Naive thymus-derived CD8-positive, alpha-beta T cell (primary cell): ENCODE measurements around the gene ZNF646. TPM values are rescaled to one million over a fixed set of nuclear protein-coding genes. Genes with fewer than 3 reads are reported as not detected.

Experiments used
- ATAC-seq, 2 donors: fragments of 150-1000 bp; cut with Tn5 transposase in 1 of 2; sonication (Bioruptor Pico), chemical (Tn5 transposase) in 1 of 2; 1 replicate in 1 of 2; 2 replicates in 1 of 2; pipeline ENCODE4 v1.10.0; 2021; ENCODE audit warnings: mild to moderate bottlenecking in 2 of 2, moderate library complexity in 2 of 2
- POLR2A ChIA-PET: fragments of 350-600 bp; sonication (Branson Sonifier 250); formaldehyde crosslinking; loops from one replicate; lab custom pipeline; 2021; ENCODE audit warnings: antibody characterized with exemption; lab: Charles Lee
- DNase-seq, 10 donors: peaks; one replicate each; pipeline versions ENCODE4 v3.0.0 to v3.0.0-alpha.2; 2020 to 2022
- H3K27ac Mint-ChIP-seq, 10 donors: one replicate each; pipeline ENCODE4 v1.8.0; 2020 to 2022; ENCODE audit warnings: mild to moderate bottlenecking in 10 of 10, mixed read lengths in 10 of 10, moderate library complexity in 4 of 10, inconsistent platforms in 1 of 10
- H3K27me3 Mint-ChIP-seq, 5 donors: one replicate each; pipeline ENCODE4 v1.8.0; 2021 to 2022; ENCODE audit warnings: mixed read lengths in 5 of 5
- H3K36me3 Mint-ChIP-seq, 3 donors: one replicate each; pipeline ENCODE4 v1.8.0; 2020 to 2022; ENCODE audit warnings: mixed read lengths in 3 of 3, mild to moderate bottlenecking in 2 of 3, inconsistent platforms in 1 of 3
- H3K4me1 Mint-ChIP-seq, 4 donors: one replicate each; pipeline ENCODE4 v1.8.0; 2021 to 2022; ENCODE audit warnings: mixed read lengths in 4 of 4
- H3K4me3 Mint-ChIP-seq, 10 donors: one replicate each; pipeline ENCODE4 v1.8.0; 2020 to 2022; ENCODE audit warnings: mild to moderate bottlenecking in 10 of 10, mixed read lengths in 10 of 10, moderate library complexity in 6 of 10, inconsistent platforms in 1 of 10
- H3K9me3 Mint-ChIP-seq, 9 donors: one replicate each; pipeline ENCODE4 v1.8.0; 2020 to 2022; ENCODE audit warnings: mixed read lengths in 9 of 9, mild to moderate bottlenecking in 3 of 9, inconsistent platforms in 1 of 9, moderate library complexity in 1 of 9
- polyA plus RNA-seq, 3 donors: library from polyadenylated mRNA; unstranded; fragments of 300-500 nt; fragmentation: Illumina TruSeq; gene quantifications; one replicate each; pipeline ENCODE4 v1.2.3, GENCODE V29; 2021
- total RNA-seq, 8 experiments: library from RNA in 2 of 8; stranded (reverse) in 2 of 8; gene quantifications; one replicate each; pipeline ENCODE4 v1.2.3 and lab custom pipeline; 2021 to 2026

The ZNF646 gene
- total and polyA plus RNA-seq, 5 experiments from 2014 or later, result 2.8 to 35.7 (median 9.1) TPM

DNA sequence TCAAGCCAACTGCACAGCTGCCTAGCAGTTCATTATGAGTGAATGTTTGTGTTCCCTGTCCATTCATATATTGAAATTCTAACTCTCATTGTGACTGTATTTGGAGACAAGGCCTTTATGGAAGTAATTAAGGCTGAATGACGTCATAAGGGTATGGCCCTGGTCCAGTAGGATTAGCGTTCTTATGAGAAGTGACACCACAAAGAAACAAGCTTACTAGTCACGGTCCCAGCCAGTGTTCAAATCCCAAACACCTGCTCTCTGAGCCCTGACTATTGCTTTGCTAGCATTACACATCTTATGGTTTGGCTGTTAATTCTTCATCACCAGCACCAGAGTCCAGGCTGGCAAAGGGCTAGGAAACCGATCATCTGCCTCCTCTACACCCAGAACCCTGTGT lies 2.4 kb upstream of the ZNF646 start:
- Mint-ChIP-seq H3K36me3 (peaks cover 0 to 5% (median 2%) of the 10 kb centered on the region in 3 donors), H3K27ac (peak overlapping the region in 9 of 10 donors; percentile 2 to 96 (median 88)), H3K9me3 (no peaks in the 10 kb centered on the region), H3K4me1 (peaks cover 24 to 44% (median 41%) of the 10 kb centered on the region in 4 donors), H3K27me3 (no peaks in the 10 kb centered on the region), H3K4me3 (peak overlapping the region; percentile 81 to 97 (median 94))
- no peak for DNase-seq
- ATAC-seq, result no peak
- POLR2A ChIA-PET, result interaction anchor here (0.9 to 3.2 kb wide), 3 partner anchors 8 to 70 kb away, joined by 3 to 28 read pairs (median 5); partner anchors contain the start of gene KAT8

DNA sequence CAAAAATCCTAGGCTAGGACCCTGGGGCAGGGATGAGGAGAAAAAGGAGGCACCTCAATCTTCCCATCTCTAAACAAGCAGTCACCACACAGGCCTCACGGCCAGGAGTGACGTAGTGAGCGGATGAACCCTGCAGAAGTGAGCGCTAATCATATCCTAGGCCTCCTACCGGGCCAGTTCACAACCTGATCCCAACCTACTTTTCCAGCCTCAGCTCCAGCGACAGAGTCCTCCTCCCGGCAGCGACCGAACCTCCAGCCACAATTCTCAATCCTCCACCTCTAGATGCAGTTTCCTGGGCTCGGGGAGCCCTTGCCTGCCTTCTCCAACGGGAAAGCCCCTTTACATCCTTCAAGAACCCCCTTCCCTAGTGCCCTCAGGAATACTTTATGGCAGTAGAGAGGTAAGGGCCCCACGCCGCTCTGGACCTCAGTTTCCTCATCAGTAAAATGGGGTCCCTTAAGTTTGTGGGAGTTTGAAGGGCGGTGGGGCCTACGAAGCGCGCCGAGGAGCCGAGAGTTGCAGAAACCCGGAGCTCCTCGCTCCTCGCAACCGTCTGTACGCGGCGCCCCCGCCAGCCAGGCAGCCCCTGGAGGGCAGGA lies 1.6 kb upstream of the ZNF646 start:
- H3K27me3 Mint-ChIP-seq, result no peaks in the 10 kb centered on the region
- H3K9me3 Mint-ChIP-seq, result no peaks in the 10 kb centered on the region
- POLR2A ChIA-PET, result interaction anchor here (0.6 to 3.2 kb wide), 16 partner anchors 8 to 387 kb away, joined by 3 to 45 read pairs (median 12); partner anchors contain the start of genes ARMC5, FUS, KAT8 and PRSS53
- H3K27ac Mint-ChIP-seq, result peak overlapping the region; percentile 70 to 97 (median 90)
- peak overlapping the region; percentile 81 to 97 (median 94) for H3K4me3 Mint-ChIP-seq
- peaks cover 24 to 45% (median 42%) of the 10 kb centered on the region in 4 donors for H3K4me1 Mint-ChIP-seq
- peak in 1 of 2 donors; percentile 0 for ATAC-seq
- H3K36me3 Mint-ChIP-seq, result peaks cover 0 to 11% (median 4%) of the 10 kb centered on the region in 3 donors
- DNase-seq, result peak in 3 of 10 donors; percentile 2 to 16 (median 11)

DNA sequence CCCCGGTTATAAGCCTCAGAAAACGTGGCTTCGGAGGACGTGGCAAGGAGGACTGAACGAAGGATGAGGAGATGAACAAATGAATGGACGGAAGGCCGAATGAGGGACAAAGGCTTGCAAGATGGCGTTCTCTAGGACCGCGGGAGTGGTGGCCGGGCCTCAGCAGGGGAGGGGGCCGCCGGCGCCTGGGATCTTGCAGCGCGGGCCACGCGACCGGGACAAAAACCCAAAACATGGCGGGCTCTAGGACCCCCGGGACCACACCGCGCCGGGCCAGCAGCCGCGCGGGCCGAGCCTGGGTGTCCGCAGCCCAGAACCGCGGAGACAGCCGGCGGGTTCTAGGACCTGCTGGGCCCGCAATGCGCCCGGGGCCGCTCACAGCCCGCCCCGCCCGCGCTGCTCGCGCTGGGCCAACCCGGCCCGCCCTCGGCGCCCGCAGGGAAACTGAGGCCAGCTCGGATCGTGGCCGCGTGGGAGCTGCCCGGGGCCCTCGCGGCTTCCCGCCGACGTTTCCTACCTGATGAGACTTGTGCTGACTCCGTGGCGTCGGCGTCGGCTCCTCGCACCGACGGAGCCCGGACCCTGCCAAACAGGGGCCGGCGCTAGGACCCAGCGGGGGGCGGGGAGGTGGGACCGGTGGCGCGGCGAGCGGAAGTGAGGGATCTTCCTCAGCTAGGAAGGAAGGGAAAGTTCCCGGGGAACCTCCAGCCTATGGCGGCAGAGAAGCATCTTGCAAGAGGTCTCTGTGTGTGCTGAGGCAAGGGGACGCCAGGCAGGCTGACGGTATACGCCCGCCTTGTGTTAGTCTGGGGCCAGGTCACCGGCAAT lies 866 bp upstream of the ZNF646 start:
- ATAC-seq, result peak; percentile 41 to 52
- no peaks in the 10 kb centered on the region for H3K9me3 Mint-ChIP-seq
- peak overlapping the region; percentile 90 to 99 (median 96) for H3K27ac Mint-ChIP-seq
- H3K4me3 Mint-ChIP-seq, result peak overlapping the region; percentile 81 to 97 (median 96)
- POLR2A ChIA-PET, result interaction anchor here (0.6 to 3.2 kb wide), 29 partner anchors 9 to 796 kb away, joined by 3 to 45 read pairs (median 4); partner anchors contain the start of genes ARMC5, FUS, HSD3B7 and KAT8
- peaks cover 0 to 19% (median 9%) of the 10 kb centered on the region in 3 donors for H3K36me3 Mint-ChIP-seq
- DNase-seq, result peak; percentile 73 to 90 (median 84)
- no peaks in the 10 kb centered on the region for H3K27me3 Mint-ChIP-seq
- H3K4me1 Mint-ChIP-seq, result peaks cover 22 to 52% (median 45%) of the 10 kb centered on the region in 4 donors

DNA sequence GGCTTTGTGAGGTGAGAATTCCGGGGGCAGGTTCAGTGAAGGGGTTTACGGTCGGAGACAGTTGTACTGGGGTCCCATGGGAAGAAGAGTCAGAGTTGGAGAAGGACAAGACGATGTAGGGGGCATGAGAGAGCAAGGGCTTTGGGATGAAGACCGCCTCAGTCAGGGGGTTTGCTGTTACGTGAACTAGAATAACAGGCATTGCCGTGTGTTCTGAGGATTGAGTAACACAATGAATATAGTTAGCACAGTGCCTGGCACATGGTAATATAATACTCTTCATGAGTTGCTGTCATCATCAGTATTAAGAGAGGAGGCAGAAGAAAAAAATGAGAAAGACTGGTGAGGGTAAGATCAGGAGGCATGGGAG lies 577 bp downstream of the ZNF646 start:
- Mint-ChIP-seq H3K9me3 (no peaks in the 10 kb centered on the region), H3K4me3 (peak overlapping the region; percentile 81 to 96 (median 92)), H3K27me3 (no peaks in the 10 kb centered on the region), H3K36me3 (peaks cover 0 to 33% (median 9%) of the 10 kb centered on the region in 3 donors), H3K27ac (peak overlapping the region; percentile 90 to 99 (median 96)), H3K4me1 (peaks cover 21 to 54% (median 46%) of the 10 kb centered on the region in 4 donors)
- ATAC-seq (no peak), DNase-seq (no peak)
- POLR2A ChIA-PET, result interaction anchor here (1.2 to 3.2 kb wide), 14 partner anchors 11 to 795 kb away, joined by 3 to 45 read pairs (median 15); partner anchors contain the start of genes ARMC5, FUS, KAT8 and ORAI3

DNA sequence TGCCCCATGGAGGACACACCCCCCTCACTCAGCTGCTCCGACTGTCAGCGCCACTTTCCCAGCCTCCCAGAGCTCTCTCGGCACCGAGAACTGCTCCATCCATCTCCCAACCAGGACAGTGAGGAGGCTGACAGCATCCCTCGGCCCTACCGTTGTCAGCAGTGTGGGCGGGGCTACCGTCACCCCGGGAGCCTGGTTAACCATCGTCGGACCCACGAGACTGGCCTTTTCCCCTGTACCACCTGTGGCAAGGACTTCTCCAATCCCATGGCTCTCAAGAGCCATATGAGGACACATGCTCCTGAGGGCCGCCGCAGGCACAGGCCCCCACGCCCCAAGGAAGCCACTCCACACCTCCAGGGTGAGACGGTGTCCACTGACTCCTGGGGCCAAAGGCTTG lies 2.1 kb downstream of the ZNF646 start:
- ATAC-seq (no peak), DNase-seq (peak in 1 of 10 donors; percentile 52)
- peaks cover 0 to 42% (median 9%) of the 10 kb centered on the region in 3 donors for H3K36me3 Mint-ChIP-seq
- H3K27me3 Mint-ChIP-seq, result no peaks in the 10 kb centered on the region
- peak overlapping the region in 6 of 10 donors; percentile 85 to 99 (median 96) for H3K27ac Mint-ChIP-seq
- peak overlapping the region in 6 of 10 donors; percentile 13 to 92 (median 54) for H3K4me3 Mint-ChIP-seq
- H3K4me1 Mint-ChIP-seq, result peaks cover 21 to 61% (median 53%) of the 10 kb centered on the region in 4 donors
- POLR2A ChIA-PET, result interaction anchor here (0.6 to 1.3 kb wide), 3 partner anchors 41 to 104 kb away, joined by 3 to 4 read pairs (median 4); partner anchors contain the start of genes FUS and KAT8
- no peaks in the 10 kb centered on the region for H3K9me3 Mint-ChIP-seq

DNA sequence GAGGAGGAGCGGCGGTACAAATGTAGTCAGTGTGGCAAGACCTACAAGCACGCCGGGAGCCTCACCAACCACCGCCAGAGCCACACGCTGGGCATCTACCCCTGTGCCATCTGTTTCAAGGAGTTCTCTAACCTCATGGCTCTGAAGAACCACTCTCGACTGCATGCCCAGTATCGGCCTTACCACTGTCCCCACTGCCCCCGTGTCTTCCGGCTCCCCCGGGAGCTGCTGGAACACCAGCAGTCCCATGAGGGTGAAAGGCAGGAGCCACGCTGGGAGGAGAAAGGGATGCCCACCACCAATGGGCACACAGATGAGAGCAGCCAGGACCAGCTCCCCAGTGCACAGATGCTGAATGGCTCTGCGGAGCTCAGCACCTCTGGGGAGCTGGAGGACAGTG lies 2.8 kb downstream of the ZNF646 start:
- POLR2A ChIA-PET, result no interaction called here
- Mint-ChIP-seq H3K27ac (peak overlapping the region in 1 of 10 donors; percentile 56), H3K36me3 (peaks cover 0 to 43% (median 9%) of the 10 kb centered on the region in 3 donors)

DNA sequence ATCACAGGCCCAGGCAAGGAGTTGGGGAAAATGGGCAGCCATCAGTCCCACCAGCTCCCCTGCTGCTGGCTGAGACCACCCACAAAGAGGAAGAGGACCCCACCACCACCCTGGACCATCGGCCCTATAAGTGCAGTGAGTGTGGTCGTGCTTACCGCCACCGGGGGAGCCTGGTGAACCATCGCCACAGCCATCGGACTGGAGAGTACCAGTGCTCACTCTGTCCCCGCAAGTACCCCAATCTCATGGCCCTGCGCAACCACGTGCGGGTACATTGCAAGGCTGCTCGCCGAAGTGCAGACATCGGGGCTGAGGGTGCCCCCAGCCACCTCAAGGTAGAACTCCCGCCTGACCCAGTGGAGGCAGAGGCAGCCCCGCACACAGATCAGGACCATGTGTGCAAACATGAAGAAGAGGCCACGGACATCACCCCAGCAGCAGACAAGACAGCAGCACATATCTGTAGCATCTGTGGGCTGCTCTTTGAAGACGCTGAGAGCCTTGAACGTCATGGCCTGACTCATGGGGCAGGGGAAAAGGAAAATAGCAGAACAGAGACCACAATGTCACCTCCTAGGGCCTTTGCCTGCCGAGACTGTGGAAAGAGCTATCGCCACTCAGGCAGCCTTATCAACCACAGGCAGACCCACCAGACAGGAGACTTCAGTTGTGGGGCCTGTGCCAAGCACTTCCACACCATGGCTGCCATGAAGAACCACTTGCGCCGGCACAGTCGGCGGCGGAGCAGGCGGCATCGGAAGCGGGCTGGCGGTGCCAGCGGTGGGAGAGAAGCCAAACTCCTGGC lies 3.6 kb downstream of the ZNF646 start:
- no peaks in the 10 kb centered on the region for H3K9me3 Mint-ChIP-seq
- no peaks in the 10 kb centered on the region for H3K27me3 Mint-ChIP-seq
- H3K27ac Mint-ChIP-seq, result peak overlapping the region in 3 of 10 donors; percentile 20 to 72 (median 53)
- DNase-seq, result peak in 1 of 10 donors; percentile 31
- peaks cover 13 to 60% (median 46%) of the 10 kb centered on the region in 4 donors for H3K4me1 Mint-ChIP-seq
- ATAC-seq, result no peak
- peaks cover 0 to 49% (median 9%) of the 10 kb centered on the region in 3 donors for H3K36me3 Mint-ChIP-seq
- POLR2A ChIA-PET, result no interaction called here
- peak overlapping the region in 2 of 10 donors; percentile 36 to 54 for H3K4me3 Mint-ChIP-seq

More for the DNA sequence above, 2.8 kb downstream of the ZNF646 start:
- Mint-ChIP-seq H3K4me3 (no peak overlapping the region), H3K4me1 (peaks cover 17 to 62% (median 49%) of the 10 kb centered on the region in 4 donors), H3K9me3 (no peaks in the 10 kb centered on the region), H3K27me3 (no peaks in the 10 kb centered on the region)
- DNase-seq, result peak in 1 of 10 donors; percentile 43
- ATAC-seq, result no peak

DNA sequence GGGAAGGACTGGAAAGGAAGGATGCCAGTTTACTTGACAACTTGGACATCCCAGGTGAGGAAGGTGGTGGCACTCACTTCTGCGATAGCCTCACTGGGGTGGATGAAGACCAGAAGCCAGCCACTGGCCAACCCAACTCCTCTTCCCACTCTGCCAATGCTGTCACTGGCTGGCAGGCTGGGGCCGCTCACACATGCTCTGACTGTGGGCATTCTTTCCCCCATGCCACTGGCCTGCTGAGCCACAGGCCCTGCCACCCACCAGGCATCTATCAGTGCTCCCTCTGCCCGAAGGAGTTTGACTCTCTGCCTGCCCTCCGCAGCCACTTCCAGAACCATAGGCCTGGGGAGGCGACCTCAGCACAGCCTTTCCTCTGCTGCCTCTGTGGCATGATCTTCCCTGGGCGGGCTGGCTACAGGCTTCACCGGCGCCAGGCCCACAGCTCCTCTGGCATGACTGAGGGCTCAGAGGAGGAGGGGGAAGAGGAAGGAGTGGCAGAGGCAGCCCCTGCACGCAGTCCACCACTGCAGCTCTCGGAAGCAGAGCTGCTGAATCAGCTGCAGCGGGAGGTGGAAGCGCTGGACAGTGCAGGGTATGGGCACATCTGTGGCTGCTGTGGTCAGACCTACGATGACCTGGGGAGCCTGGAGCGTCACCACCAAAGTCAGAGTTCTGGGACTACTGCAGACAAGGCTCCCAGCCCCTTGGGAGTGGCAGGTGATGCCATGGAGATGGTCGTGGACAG lies 4.5 kb downstream of the ZNF646 start:
- Mint-ChIP-seq H3K27me3 (no peaks in the 10 kb centered on the region), H3K27ac (peak overlapping the region in 1 of 10 donors; percentile 72), H3K9me3 (no peaks in the 10 kb centered on the region), H3K4me1 (peaks cover 11 to 58% (median 46%) of the 10 kb centered on the region in 4 donors), H3K4me3 (no peak overlapping the region), H3K36me3 (peaks cover 0 to 55% (median 9%) of the 10 kb centered on the region in 3 donors)
- POLR2A ChIA-PET, result no interaction called here
- ATAC-seq, result no peak
- DNase-seq, result peak in 1 of 10 donors; percentile 22

DNA sequence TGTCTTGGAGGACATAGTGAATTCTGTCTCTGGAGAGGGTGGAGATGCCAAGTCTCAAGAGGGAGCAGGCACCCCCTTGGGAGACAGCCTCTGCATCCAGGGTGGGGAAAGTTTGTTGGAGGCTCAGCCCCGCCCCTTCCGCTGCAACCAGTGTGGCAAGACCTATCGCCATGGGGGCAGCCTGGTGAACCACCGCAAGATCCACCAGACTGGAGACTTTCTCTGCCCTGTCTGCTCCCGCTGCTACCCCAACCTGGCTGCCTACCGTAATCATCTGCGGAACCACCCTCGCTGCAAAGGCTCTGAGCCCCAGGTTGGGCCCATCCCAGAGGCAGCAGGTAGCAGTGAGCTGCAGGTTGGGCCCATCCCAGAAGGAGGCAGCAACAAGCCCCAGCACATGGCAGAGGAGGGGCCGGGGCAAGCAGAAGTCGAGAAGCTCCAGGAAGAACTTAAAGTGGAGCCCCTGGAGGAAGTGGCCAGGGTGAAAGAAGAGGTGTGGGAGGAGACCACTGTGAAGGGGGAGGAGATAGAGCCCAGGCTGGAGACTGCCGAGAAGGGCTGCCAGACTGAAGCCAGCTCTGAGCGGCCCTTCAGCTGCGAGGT lies 5.2 kb downstream of the ZNF646 start:
- no peak overlapping the region for H3K4me3 Mint-ChIP-seq
- peaks cover 0 to 58% (median 9%) of the 10 kb centered on the region in 3 donors for H3K36me3 Mint-ChIP-seq
- POLR2A ChIA-PET, result no interaction called here
- H3K27ac Mint-ChIP-seq, result peak overlapping the region in 2 of 10 donors; percentile 53 to 80
- H3K4me1 Mint-ChIP-seq, result peaks cover 11 to 59% (median 46%) of the 10 kb centered on the region in 4 donors
- no peaks in the 10 kb centered on the region for H3K27me3 Mint-ChIP-seq
- no peaks in the 10 kb centered on the region for H3K9me3 Mint-ChIP-seq
- DNase-seq, result peak in 1 of 10 donors; percentile 2
- ATAC-seq, result no peak

DNA sequence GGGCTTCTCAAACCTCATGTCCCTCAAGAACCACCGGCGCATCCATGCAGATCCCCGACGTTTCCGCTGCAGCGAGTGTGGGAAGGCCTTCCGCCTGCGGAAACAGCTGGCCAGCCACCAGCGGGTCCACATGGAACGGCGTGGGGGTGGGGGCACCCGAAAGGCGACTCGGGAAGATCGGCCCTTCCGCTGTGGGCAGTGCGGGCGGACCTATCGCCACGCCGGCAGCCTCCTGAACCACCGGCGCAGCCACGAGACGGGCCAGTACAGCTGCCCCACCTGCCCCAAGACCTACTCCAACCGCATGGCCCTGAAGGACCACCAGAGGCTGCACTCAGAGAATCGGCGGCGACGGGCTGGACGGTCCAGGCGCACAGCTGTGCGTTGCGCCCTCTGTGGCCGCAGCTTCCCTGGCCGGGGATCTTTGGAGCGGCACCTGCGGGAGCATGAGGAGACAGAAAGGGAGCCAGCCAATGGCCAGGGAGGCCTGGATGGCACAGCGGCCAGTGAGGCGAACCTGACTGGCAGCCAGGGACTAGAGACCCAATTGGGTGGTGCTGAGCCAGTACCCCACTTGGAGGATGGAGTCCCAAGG lies 5.9 kb downstream of the ZNF646 start:
- H3K9me3 Mint-ChIP-seq, result no peaks in the 10 kb centered on the region
- no peak overlapping the region for H3K4me3 Mint-ChIP-seq
- no peaks in the 10 kb centered on the region for H3K27me3 Mint-ChIP-seq
- peaks cover 5 to 52% (median 39%) of the 10 kb centered on the region in 4 donors for H3K4me1 Mint-ChIP-seq
- ATAC-seq (no peak), DNase-seq (peak in 1 of 10 donors; percentile 55)
- peak overlapping the region in 2 of 10 donors; percentile 7 to 51 for H3K27ac Mint-ChIP-seq
- POLR2A ChIA-PET, result interaction anchor here (0.8 kb wide), 1 partner anchor 62 kb away, joined by 3 read pairs; no protein-coding TSS in a partner anchor
- H3K36me3 Mint-ChIP-seq, result peaks cover 0 to 58% (median 9%) of the 10 kb centered on the region in 3 donors
